H54 (cell line): ENCODE data around the gene MT1B.
A peak's percentile ranks its signal among the peaks of the same experiment; 100 is the strongest.

ENCODE experiments used
- DNase-seq: peaks from one replicate; pipeline ENCODE4 v3.0.0; 2011; ENCODE audit warnings: low spot score, mixed read lengths; ENCODE audit not compliant: insufficient read length
- FAIRE-seq: peaks from 3 replicates; lab custom pipeline; 2011; peaks lifted over from hg19 to GRCh38; lab: Jason Lieb, UNC
- POLR2A ChIP-seq: IDR thresholded peaks from 2 replicates; pipeline ENCODE4 v1.6.1; 2011; ENCODE audit warnings: low read depth, mild to moderate bottlenecking, low read length

MT1B gene

DNA sequence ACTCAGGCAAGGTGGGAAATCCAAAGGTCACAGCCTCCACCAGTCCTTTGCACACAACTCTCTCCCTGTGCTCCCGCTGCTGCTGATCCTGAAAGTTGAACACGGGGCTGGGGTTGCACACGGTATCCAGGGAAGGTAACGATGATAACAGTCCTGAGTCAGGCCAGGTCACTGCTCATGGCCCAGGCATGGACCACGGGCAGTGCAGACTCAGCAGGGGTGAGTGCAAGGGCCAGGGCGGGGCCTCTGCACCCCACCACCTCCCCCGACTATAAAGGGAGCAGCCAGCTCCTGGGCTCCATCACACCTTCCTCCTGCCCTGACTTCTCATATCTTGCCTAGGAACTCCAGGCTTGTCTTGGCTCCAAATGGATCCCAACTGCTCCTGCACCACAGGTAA lies at the start of gene MT1B:
Gene MT1B, plus strand, starts transcription at position 301 of the 400 bp plus-strand sequence. Its CDS starts 68 bp downstream, at position 369.
- TF ChIP-seq POLR2A, result no peak
- DNase-seq (no peak), FAIRE-seq (no peak)

DNA sequence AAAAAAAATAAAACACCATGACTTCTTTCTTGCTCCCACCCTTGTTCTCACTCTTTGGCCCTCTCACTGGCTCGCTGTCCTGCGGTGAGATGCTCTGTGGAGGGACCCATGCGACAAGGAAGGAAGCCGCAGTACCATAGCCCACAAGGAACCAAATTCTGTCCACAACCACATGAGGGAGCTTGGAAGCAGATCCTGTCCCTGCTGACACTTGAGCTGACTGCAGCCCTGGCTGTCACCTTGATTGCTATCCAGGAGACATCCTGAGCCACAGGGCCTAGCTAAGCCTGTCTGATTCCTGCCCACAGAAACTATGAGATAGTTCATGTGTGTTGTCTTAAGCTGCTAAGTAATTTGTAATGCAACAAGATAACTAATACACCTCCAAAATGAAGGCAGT lies 48.1 kb upstream of the MT1B start:
- DNase-seq (no peak), FAIRE-seq (no peak)
- TF ChIP-seq POLR2A, result no peak

DNA sequence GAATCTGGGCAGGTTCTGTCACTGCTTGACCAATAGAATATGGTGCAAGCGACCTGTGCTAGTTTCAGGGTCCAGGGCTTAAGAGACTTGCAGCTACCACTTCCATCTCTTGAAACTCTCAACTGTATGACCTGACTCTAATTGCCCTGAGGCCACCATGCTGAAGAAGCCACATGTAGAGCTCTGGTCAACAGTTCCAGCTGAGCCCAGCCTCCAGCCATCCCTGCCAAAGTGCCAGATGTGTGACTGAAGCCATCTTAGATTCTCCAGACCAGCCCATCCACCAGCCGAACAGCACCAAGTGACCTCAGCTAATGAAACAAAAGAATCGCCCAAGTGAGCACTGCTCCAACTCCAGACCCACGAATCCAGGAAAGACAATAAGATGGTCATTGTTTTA lies 46.7 kb upstream of the MT1B start:
- DNase-seq (no peak), FAIRE-seq (no peak)
- TF ChIP-seq POLR2A, result no peak

DNA sequence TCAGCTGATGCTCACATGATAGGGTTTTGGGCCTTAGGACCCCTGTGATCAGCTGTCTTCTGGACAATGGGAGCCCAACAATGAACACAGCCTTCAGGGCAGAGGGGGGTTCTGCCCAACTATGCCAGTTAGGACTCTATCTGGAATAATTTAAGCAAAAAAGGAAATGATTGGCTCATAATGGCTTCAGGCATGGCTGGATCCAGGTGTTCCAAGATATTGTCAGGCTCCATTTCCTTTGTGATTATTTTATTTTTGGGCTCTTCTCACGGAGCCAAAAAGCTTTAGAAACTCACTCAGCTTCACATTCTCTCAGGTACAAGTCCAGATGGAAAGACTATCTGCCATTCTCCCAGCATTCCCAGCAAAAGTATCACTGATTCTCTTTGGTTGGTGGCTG lies 46.2 kb upstream of the MT1B start:
- DNase-seq (no peak), FAIRE-seq (no peak)
- no peak for TF ChIP-seq POLR2A

GRCh38 chr16:56606071-56606475 lies 45.6 kb upstream of the MT1B start:
- TF ChIP-seq POLR2A, result no peak
- DNase-seq (peak; percentile 73), FAIRE-seq (no peak)

GRCh38 chr16:56606476-56607108 lies 45.1 kb upstream of the MT1B start:
- DNase-seq (no peak), FAIRE-seq (no peak)
- no peak for TF ChIP-seq POLR2A

DNA sequence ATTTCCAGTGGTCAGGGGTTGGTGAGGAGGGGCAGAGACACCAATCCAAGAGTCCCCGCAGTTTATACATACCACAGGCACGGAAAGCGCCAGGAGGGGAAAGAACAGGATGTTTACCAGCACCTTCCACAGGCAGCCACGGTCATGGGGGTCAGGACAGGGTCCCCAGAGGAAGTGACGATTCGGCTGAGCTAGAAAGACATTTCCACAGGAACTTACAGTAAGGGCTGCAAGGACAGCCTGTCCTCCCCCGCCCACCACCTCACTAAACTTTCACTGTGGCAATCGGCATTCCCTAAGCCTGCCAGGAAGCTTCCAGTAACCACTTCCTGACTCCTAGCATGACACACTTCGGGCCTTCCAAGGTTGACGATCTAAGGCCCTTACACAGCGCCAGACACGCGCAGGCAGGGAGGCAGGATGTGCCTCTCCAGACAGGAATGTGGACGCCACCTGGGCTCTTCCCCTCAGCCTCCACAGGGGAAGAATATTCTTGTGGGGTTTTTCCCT lies 44.5 kb upstream of the MT1B start:
- FAIRE-seq, result peak; percentile 6
- DNase-seq, result peak; percentile 80
- peak; percentile 41; the same call in 1 of the 2 replicates for TF ChIP-seq POLR2A

GRCh38 chr16:56607675-56608042 lies 44.0 kb upstream of the MT1B start:
- DNase-seq (no peak), FAIRE-seq (no peak)
- no peak for TF ChIP-seq POLR2A

- peak; percentile 94 for TF ChIP-seq POLR2A
- FAIRE-seq, result no peak
- DNase-seq, result peak; percentile 68
Measured at GRCh38 chr16:56608043-56608875, 43.4 kb upstream of the MT1B start, which contains the start of gene MT2A. Gene MT2A, plus strand, starts transcription at chr16:56608584. Its CDS starts 72 bp downstream, at chr16:56608656.

DNA sequence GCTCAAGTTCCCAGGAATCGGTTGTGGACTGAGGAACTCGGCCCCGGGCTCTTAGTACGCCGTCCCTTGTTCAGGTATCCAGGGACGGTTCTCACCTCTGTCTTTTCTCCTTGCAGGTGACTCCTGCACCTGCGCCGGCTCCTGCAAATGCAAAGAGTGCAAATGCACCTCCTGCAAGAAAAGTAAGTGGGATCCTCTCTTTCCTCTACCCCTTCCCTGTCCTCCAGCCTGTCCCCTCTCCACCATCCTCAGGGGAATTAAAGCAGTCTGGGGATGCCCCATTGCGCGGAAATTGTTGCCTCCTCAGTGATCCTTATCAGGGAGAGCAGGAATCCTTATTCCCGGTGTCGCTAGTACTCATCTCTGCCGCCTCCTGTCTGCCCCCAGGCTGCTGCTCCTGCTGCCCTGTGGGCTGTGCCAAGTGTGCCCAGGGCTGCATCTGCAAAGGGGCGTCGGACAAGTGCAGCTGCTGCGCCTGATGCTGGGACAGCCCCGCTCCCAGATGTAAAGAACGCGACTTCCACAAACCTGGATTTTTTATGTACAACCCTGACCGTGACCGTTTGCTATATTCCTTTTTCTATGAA lies 42.7 kb upstream of the MT1B start:
- TF ChIP-seq POLR2A, result no peak
- DNase-seq (no peak), FAIRE-seq (no peak)

- DNase-seq, result no peak
- no peak for FAIRE-seq
- TF ChIP-seq POLR2A, result peak; percentile 40; the same call in 1 of the 2 replicates
Measured at GRCh38 chr16:56609463-56609921, 42.2 kb upstream of the MT1B start.

GRCh38 chr16:56610017-56610608 lies 41.6 kb upstream of the MT1B start:
- FAIRE-seq, result no peak
- no peak for DNase-seq
- peak; percentile 74 for TF ChIP-seq POLR2A

DNA sequence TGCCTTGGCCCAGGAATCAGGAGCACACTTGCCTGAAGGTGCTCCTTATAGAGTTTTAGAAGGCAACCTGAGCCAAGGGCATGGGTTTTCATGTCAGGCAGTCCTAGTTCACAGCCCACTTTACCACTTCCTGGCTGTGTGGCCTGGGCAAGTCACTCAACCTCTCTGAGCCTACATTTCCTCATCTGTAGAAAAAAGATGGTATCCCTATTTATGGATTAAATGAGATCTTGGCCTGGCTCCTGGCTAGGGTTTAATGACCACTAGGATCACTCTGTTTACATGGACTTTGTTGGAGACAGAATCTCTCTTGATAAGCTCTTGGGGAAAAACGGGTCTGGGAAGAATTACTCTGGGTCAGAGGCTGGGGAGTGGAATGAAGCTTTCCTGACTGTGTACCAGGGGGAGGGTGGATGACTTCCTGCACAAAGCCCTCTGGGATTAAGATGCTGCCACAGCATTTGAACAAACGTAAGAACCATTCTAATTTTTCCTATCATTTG lies 41.0 kb upstream of the MT1B start:
- no peak for DNase-seq

More for the DNA sequence above, 41.0 kb upstream of the MT1B start:
- TF ChIP-seq POLR2A, result no peak
- FAIRE-seq, result no peak
